Measurements from ENCODE around the gene HEXA. TPM values are rescaled to one million over a fixed set of nuclear protein-coding genes. Genes with fewer than 3 reads are reported as not detected.

The HEXA gene
- total RNA-seq, 1 donor from 2014 or later: 34.5 TPM

DNA sequence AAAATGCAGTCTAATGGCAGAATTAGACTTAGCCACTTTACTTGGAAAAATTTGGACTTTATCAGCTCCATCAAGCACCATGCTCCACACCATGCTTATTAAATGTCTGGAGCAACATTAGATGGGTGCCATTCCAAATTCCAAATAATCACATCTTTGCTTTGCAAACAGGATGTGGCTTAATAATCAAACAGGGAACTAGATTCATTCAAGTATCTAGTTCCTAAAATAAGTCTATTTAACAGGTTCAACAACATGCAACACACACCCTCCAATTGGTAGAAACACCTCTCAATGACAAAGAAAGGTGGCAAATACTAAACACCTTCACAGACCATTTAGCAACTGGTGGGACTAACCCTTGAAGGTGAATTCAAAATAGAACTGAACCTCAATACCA lies 3.5 kb downstream of the HEXA start:
- Histone ChIP-seq H3K9ac (no peak overlapping the region), H3K27ac (no peak overlapping the region), H3K4me1 (peaks cover 6% of the 10 kb centered on the region), H3K4me3 (no peak overlapping the region), H3K4me2 (no peak overlapping the region), H3K79me2 (ENCODE audit: low read depth) (peaks cover 64% of the 10 kb centered on the region), H3K36me3 (no peaks in the 10 kb centered on the region), H3K27me3 (no peaks in the 10 kb centered on the region), H3K9me3 (ENCODE audit: low read depth) (no peaks in the 10 kb centered on the region), H2AFZ (replicated peaks) (no peak overlapping the region), H4K20me1 (ENCODE audit: low read depth) (peaks cover 16% of the 10 kb centered on the region), H3F3A (ENCODE audit: low read depth) (no peaks in the 10 kb centered on the region)
- Mint-ChIP-seq H3K36me3 (peaks cover 2% of the 10 kb centered on the region), H3K27ac (no peak overlapping the region), H3K27me3 (ENCODE audit: insufficient read depth, low read depth) (peaks cover 17% of the 10 kb centered on the region), H3K9me3 (no peaks in the 10 kb centered on the region), H3K4me1 (peaks cover 23% of the 10 kb centered on the region), H3K4me3 (no peak overlapping the region)
- TF ChIP-seq EZH2 (IDR thresholded peaks at IDR 0.05): no peak
- TF ChIP-seq, protein P1, sequence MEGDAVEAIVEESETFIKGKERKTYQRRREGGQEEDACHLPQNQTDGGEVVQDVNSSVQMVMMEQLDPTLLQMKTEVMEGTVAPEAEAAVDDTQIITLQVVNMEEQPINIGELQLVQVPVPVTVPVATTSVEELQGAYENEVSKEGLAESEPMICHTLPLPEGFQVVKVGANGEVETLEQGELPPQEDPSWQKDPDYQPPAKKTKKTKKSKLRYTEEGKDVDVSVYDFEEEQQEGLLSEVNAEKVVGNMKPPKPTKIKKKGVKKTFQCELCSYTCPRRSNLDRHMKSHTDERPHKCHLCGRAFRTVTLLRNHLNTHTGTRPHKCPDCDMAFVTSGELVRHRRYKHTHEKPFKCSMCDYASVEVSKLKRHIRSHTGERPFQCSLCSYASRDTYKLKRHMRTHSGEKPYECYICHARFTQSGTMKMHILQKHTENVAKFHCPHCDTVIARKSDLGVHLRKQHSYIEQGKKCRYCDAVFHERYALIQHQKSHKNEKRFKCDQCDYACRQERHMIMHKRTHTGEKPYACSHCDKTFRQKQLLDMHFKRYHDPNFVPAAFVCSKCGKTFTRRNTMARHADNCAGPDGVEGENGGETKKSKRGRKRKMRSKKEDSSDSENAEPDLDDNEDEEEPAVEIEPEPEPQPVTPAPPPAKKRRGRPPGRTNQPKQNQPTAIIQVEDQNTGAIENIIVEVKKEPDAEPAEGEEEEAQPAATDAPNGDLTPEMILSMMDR (IDR thresholded peaks at IDR 0.05): no peak
- no peak for TF ChIP-seq EZH2phosphoT487 (IDR thresholded peaks at IDR 0.05)
- no peak for DNase-seq (ENCODE audit: low spot score)

DNA sequence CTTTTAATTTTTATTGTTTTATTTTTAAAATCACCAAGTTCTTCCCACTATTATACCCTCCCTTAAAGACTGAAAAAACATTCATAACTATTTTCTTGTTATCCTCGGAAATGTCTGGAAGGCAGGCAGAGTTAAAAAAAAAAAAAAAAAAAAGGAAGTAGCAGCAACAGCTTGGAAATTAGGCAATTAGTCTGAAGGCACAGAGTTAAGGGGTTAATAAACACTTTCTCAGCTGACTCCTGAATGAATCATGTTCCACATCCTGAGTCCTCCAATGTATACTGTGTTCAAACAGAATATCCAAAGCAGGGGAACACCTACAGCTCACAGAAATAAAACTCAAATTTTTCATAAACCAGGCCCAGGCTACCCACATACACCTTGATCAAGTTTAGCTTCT lies 5.8 kb downstream of the HEXA start:
- Histone ChIP-seq H4K20me1 (ENCODE audit: low read depth) (peaks cover 20% of the 10 kb centered on the region), H3K9me3 (ENCODE audit: low read depth) (no peaks in the 10 kb centered on the region), H3K4me2 (no peak overlapping the region), H2AFZ (replicated peaks) (no peak overlapping the region), H3K9ac (no peak overlapping the region), H3K4me3 (no peak overlapping the region), H3K27ac (no peak overlapping the region), H3K27me3 (no peaks in the 10 kb centered on the region), H3K79me2 (ENCODE audit: low read depth) (peaks cover 49% of the 10 kb centered on the region), H3K4me1 (no peaks in the 10 kb centered on the region), H3K36me3 (no peaks in the 10 kb centered on the region), H3F3A (ENCODE audit: low read depth) (no peaks in the 10 kb centered on the region)
- Mint-ChIP-seq H3K36me3 (peaks cover 2% of the 10 kb centered on the region), H3K4me3 (no peak overlapping the region), H3K4me1 (peaks cover 10% of the 10 kb centered on the region), H3K27me3 (ENCODE audit: insufficient read depth, low read depth) (peaks cover 6% of the 10 kb centered on the region), H3K27ac (no peak overlapping the region), H3K9me3 (no peaks in the 10 kb centered on the region)
- TF ChIP-seq EZH2 (IDR thresholded peaks at IDR 0.05): no peak
- TF ChIP-seq, protein P1 (IDR thresholded peaks at IDR 0.05): no peak
- DNase-seq (ENCODE audit: low spot score): no peak

DNA sequence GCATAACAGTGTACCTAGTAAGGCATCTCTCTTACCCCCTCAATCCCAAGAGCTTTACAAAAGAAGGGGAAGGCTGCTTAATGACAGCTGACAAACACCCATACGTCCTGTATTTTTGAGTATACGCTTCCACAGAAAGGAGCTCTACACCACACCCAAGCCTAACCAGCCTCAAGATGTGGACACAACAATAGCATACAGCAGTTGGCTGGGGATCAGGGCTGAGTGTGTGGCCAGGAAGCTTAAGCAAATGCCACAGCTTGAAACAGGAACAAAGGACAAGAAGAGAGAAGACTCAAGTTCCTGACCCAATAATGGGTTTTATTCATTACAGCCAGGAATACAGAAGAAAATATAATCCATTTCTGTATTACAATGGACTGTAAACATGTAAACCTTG lies 6.9 kb downstream of the HEXA start:
- Mint-ChIP-seq H3K27me3 (ENCODE audit: insufficient read depth, low read depth) (peaks cover 2% of the 10 kb centered on the region), H3K9me3 (no peaks in the 10 kb centered on the region), H3K4me1 (peaks cover under 1% of the 10 kb centered on the region), H3K36me3 (peaks cover 2% of the 10 kb centered on the region), H3K4me3 (no peak overlapping the region), H3K27ac (no peak overlapping the region)
- TF ChIP-seq EZH2 (IDR thresholded peaks at IDR 0.05): no peak
- TF ChIP-seq, protein P1 (IDR thresholded peaks at IDR 0.05): no peak
- TF ChIP-seq EZH2phosphoT487 (IDR thresholded peaks at IDR 0.05): no peak
- Histone ChIP-seq H3K36me3 (peaks cover 3% of the 10 kb centered on the region), H3K79me2 (ENCODE audit: low read depth) (peaks cover 39% of the 10 kb centered on the region), H3K27ac (no peak overlapping the region), H2AFZ (replicated peaks) (no peak overlapping the region), H3K27me3 (no peaks in the 10 kb centered on the region), H3K9ac (no peak overlapping the region), H3K9me3 (ENCODE audit: low read depth) (no peaks in the 10 kb centered on the region), H3K4me1 (no peaks in the 10 kb centered on the region), H3K4me3 (no peak overlapping the region), H4K20me1 (ENCODE audit: low read depth) (peaks cover 20% of the 10 kb centered on the region), H3F3A (ENCODE audit: low read depth) (no peaks in the 10 kb centered on the region), H3K4me2 (no peak overlapping the region)
- DNase-seq (ENCODE audit: low spot score): no peak

Measured in neural progenitor cell (in vitro differentiated cells).